Measurements from ENCODE around the gene TMED8.

- TF ChIP-seq YY1 (IDR thresholded peaks at IDR 0.05; ENCODE audit: low read depth, low read length) (no peak), CTCF (IDR thresholded peaks at IDR 0.05 in 2 of 3, conservative IDR thresholded peaks at IDR 0.05 in 1 of 3; ENCODE audit: control insufficient read depth in 2 of 3, extremely low read depth in 1 of 3, insufficient read depth in 1 of 3, low read depth in 3 of 3, low read length in 3 of 3) (no peak), HDGF (IDR thresholded peaks at IDR 0.05) (no peak), NFXL1 (IDR thresholded peaks at IDR 0.05; ENCODE audit: borderline replicate concordance) (no peak), REST (IDR thresholded peaks at IDR 0.05; ENCODE audit: low read depth, low read length) (no peak), ESRRA (IDR thresholded peaks at IDR 0.05; ENCODE audit: low read length) (no peak), PBX3 (IDR thresholded peaks at IDR 0.05; ENCODE audit: insufficient replicate concordance, low read depth, low read length) (no peak), ZNF592 (IDR thresholded peaks at IDR 0.05) (no peak), HCFC1 (IDR thresholded peaks at IDR 0.05; ENCODE audit: low read length) (no peak), MYC (IDR thresholded peaks at IDR 0.05; ENCODE audit: insufficient read depth, insufficient read length, insufficient replicate concordance, low read length, severe bottlenecking) (no peak), HDAC6 (IDR thresholded peaks at IDR 0.05; ENCODE audit: unreplicated experiment) (no peak), YBX1 (IDR thresholded peaks at IDR 0.05) (no peak), CEBPB (IDR thresholded peaks at IDR 0.05; ENCODE audit: borderline replicate concordance in 1 of 2, low read depth in 2 of 2, low read length in 2 of 2) (no peak)
Observed at GRCh38 chr14:77322250-77322902, 54.5 kb downstream of the TMED8 start.
